ENCODE results near the gene CHD1L. TPM values are rescaled to one million over a fixed set of nuclear protein-coding genes. Genes with fewer than 3 reads are reported as not detected.

The CHD1L gene
- total and polyA plus RNA-seq, 2 experiments from 2014 or later = 39.3 to 40.5 TPM

GRCh38 chr1:147246910-147247655, 4.6 kb downstream of the CHD1L start:
- H3K36me3 ChIP-seq (ENCODE audit: low read depth) = no peaks in the 10 kb centered on the region
- no peak overlapping the region for H3K27ac ChIP-seq
- H3K27me3 ChIP-seq (replicated peaks; ENCODE audit: insufficient read depth) = no peaks in the 10 kb centered on the region
- DNase-seq = no peak
- in situ Hi-C loops (cut with MboI) = no loop called here
- 0 out of 2 replicates have a peak, but pooled peaks cover 4% of the 10 kb centered on the region for H4K20me1 ChIP-seq (ENCODE audit: insufficient read depth)
- WGBS, 2 experiments (ENCODE audit: low coverage in 1 of 2, low lambda C conversion rate in 2 of 2, missing lambda C conversion rate in 2 of 2) = 74 to 83% methylated on average over 2 of the region's 2 CpGs
- H3K4me1 ChIP-seq (ENCODE audit: insufficient read depth) = peaks cover 12% of the 10 kb centered on the region
- H3K9me2 ChIP-seq (ENCODE audit: insufficient read depth) = no peaks in the 10 kb centered on the region
- H3K79me2 ChIP-seq (ENCODE audit: insufficient read depth) = peaks cover 88% of the 10 kb centered on the region
- H3K4me2 ChIP-seq (ENCODE audit: unreplicated experiment) = no peak overlapping the region
- H2AFZ ChIP-seq = no peak overlapping the region
- no peak for TF ChIP-seq EZH2phosphoT487 (IDR thresholded peaks at IDR 0.05; ENCODE audit: insufficient read depth, low read depth)
- H3K4me3 ChIP-seq = no peak overlapping the region
- peaks cover 12% of the 10 kb centered on the region; the same call in 1 of the 2 replicates for H3F3A ChIP-seq (ENCODE audit: insufficient read depth)
- H3K9me3 ChIP-seq (ENCODE audit: low read depth) = no peaks in the 10 kb centered on the region
- H3K9ac ChIP-seq = no peak overlapping the region

DNA sequence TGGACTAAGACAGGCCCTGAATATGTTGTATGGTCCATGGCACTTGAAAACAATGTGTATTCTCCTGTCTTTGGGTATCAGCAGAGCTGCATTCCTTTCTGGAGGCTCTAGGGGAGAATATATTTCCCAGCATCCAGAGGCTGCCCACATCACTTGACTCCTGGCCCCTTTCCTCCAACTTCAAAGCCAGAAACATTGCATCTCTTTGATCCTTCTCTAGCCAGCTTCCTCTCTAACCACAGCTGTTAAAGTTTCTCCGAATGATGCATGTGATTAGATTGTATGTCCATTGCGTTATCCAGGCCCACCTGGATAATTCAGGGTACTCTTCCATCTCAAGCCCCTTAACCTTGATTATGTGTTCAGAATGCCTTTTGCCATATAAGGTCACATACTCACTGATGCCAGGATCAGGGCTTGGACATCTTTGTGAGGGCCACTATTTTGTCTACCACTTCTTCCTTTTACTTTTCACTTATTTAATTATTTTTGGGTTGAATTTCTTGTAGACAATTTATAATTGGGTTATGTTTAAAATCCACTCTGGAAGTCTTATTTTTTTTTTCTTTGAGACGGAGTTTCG, 5.3 kb downstream of the CHD1L start:
- WGBS, 2 experiments (ENCODE audit: low coverage in 1 of 2, low lambda C conversion rate in 2 of 2, missing lambda C conversion rate in 2 of 2) = 88% methylated on average over 4 of the region's 4 CpGs
- H3K9me3 ChIP-seq (ENCODE audit: low read depth) = no peaks in the 10 kb centered on the region
- no peak overlapping the region for H3K9ac ChIP-seq
- no peak for DNase-seq
- H3F3A ChIP-seq (ENCODE audit: insufficient read depth) = peaks cover 12% of the 10 kb centered on the region; the same call in 1 of the 2 replicates
- H4K20me1 ChIP-seq (ENCODE audit: insufficient read depth) = 0 out of 2 replicates have a peak, but pooled peaks cover 4% of the 10 kb centered on the region
- H3K27me3 ChIP-seq (replicated peaks; ENCODE audit: insufficient read depth) = no peaks in the 10 kb centered on the region
- no peak overlapping the region for H2AFZ ChIP-seq
- TF ChIP-seq EZH2phosphoT487 (IDR thresholded peaks at IDR 0.05; ENCODE audit: insufficient read depth, low read depth) = no peak
- TF ChIP-seq EZH2 (IDR thresholded peaks at IDR 0.05; ENCODE audit: insufficient read depth, poor library complexity, severe bottlenecking) = no peak
- H3K9me2 ChIP-seq (ENCODE audit: insufficient read depth) = no peaks in the 10 kb centered on the region
- in situ Hi-C loops (cut with MboI) = no loop called here
- no peak overlapping the region for H3K4me2 ChIP-seq (ENCODE audit: unreplicated experiment)
- H3K27ac ChIP-seq = no peak overlapping the region
- H3K4me3 ChIP-seq = no peak overlapping the region
- H3K36me3 ChIP-seq (ENCODE audit: low read depth) = no peaks in the 10 kb centered on the region
- H3K79me2 ChIP-seq (ENCODE audit: insufficient read depth) = peaks cover 95% of the 10 kb centered on the region
- peaks cover 12% of the 10 kb centered on the region for H3K4me1 ChIP-seq (ENCODE audit: insufficient read depth)

GRCh38 chr1:147252540-147252939, 10.1 kb downstream of the CHD1L start:
- Histone ChIP-seq H3K9me2 (ENCODE audit: insufficient read depth) (no peaks in the 10 kb centered on the region), H3K9me3 (ENCODE audit: low read depth) (no peaks in the 10 kb centered on the region), H3K9ac (no peak overlapping the region), H2AFZ (no peak overlapping the region), H3K4me3 (no peak overlapping the region), H3K27ac (no peak overlapping the region), H3F3A (ENCODE audit: insufficient read depth) (no peaks in the 10 kb centered on the region), H4K20me1 (ENCODE audit: insufficient read depth) (0 out of 2 replicates have a peak, but pooled peaks cover 4% of the 10 kb centered on the region), H3K27me3 (replicated peaks; ENCODE audit: insufficient read depth) (no peaks in the 10 kb centered on the region), H3K4me2 (ENCODE audit: unreplicated experiment) (no peak overlapping the region), H3K79me2 (ENCODE audit: insufficient read depth) (peaks cover 98% of the 10 kb centered on the region), H3K4me1 (ENCODE audit: insufficient read depth) (no peaks in the 10 kb centered on the region), H3K36me3 (ENCODE audit: low read depth) (0 out of 2 replicates have a peak, but pooled peaks cover 10% of the 10 kb centered on the region)
- no peak for TF ChIP-seq EZH2phosphoT487 (IDR thresholded peaks at IDR 0.05; ENCODE audit: insufficient read depth, low read depth)
- no peak for TF ChIP-seq EZH2 (IDR thresholded peaks at IDR 0.05; ENCODE audit: insufficient read depth, poor library complexity, severe bottlenecking)
- DNase-seq = no peak
- in situ Hi-C loops (cut with MboI) = no loop called here
- whole genome bisulfite sequencing, 2 experiments (ENCODE audit: low coverage in 1 of 2, low lambda C conversion rate in 2 of 2, missing lambda C conversion rate in 2 of 2) = 92 to 94% methylated on average over 9 of the region's 9 CpGs

- peaks cover 36% of the 10 kb centered on the region for H3F3A ChIP-seq (ENCODE audit: insufficient read depth)
- no peak overlapping the region for H3K4me3 ChIP-seq
- H3K27ac ChIP-seq = no peak overlapping the region
- H3K4me2 ChIP-seq (ENCODE audit: unreplicated experiment) = no peak overlapping the region
- TF ChIP-seq EZH2phosphoT487 (IDR thresholded peaks at IDR 0.05; ENCODE audit: insufficient read depth, low read depth) (no peak), EZH2 (IDR thresholded peaks at IDR 0.05; ENCODE audit: insufficient read depth, poor library complexity, severe bottlenecking) (no peak)
- peaks cover 26% of the 10 kb centered on the region for H3K36me3 ChIP-seq (ENCODE audit: low read depth)
- no peaks in the 10 kb centered on the region for H4K20me1 ChIP-seq (ENCODE audit: insufficient read depth)
- H3K9me3 ChIP-seq (ENCODE audit: low read depth) = no peaks in the 10 kb centered on the region
- WGBS, 2 experiments (ENCODE audit: low coverage in 1 of 2, low lambda C conversion rate in 2 of 2, missing lambda C conversion rate in 2 of 2) = 97 to 100% methylated on average over 4 of the region's 4 CpGs
- H3K9me2 ChIP-seq (ENCODE audit: insufficient read depth) = no peaks in the 10 kb centered on the region
- no peak overlapping the region for H2AFZ ChIP-seq
- in situ Hi-C loops (cut with MboI) = no loop called here
- no peak overlapping the region for H3K9ac ChIP-seq
- peaks cover 27% of the 10 kb centered on the region for H3K79me2 ChIP-seq (ENCODE audit: insufficient read depth)
- peaks cover 21% of the 10 kb centered on the region for H3K4me1 ChIP-seq (ENCODE audit: insufficient read depth)
- DNase-seq = no peak
- no peaks in the 10 kb centered on the region for H3K27me3 ChIP-seq (replicated peaks; ENCODE audit: insufficient read depth)
Measured at GRCh38 chr1:147260956-147261355, 18.5 kb downstream of the CHD1L start.
